ENCODE data around the gene CCT3.
"Not testable (repeated sequence)": the region's sequence is repeated elsewhere in the genome, so short reads cannot be mapped to it uniquely, and the experiment has no call there.

CCT3 gene

DNA sequence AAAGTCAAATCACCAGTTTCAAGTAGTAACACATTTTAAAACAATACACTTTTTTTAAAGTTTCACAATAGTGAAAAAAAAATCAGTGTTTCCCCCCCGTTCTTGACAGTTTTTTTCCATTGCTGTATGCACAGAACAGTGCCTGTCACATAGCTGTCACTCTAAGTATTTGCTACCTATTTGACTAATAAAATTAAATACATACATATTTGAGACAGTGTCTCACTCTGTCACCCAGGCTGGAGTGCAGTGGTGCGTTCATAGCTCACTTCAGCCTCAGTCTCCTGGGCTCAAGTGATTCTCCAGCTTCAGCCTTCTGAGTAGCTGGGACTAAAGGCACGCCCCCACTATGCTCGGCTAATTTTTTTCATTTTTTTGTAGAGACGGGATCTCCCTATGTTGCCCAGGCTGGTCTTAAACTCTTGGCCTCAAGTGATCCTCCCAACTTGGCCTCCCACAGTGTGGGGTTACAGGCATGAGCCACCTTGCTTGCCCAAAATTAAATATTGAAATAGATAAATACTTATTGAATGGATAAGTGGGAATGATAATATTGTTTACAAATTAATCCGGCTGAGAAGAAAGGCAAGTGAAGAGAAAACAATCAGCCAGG lies 18.3 kb upstream of the CCT3 start:
- no peaks in the 10 kb centered on the region for H3K9me2 ChIP-seq (replicated peaks; ENCODE audit: insufficient read depth, low read length)
- no peaks in the 10 kb centered on the region for H3F3A ChIP-seq (ENCODE audit: insufficient read depth)
- no peak for TF ChIP-seq EZH2phosphoT487 (conservative IDR thresholded peaks at IDR 0.05; ENCODE audit: low read length)
- TF ChIP-seq, protein P1, sequence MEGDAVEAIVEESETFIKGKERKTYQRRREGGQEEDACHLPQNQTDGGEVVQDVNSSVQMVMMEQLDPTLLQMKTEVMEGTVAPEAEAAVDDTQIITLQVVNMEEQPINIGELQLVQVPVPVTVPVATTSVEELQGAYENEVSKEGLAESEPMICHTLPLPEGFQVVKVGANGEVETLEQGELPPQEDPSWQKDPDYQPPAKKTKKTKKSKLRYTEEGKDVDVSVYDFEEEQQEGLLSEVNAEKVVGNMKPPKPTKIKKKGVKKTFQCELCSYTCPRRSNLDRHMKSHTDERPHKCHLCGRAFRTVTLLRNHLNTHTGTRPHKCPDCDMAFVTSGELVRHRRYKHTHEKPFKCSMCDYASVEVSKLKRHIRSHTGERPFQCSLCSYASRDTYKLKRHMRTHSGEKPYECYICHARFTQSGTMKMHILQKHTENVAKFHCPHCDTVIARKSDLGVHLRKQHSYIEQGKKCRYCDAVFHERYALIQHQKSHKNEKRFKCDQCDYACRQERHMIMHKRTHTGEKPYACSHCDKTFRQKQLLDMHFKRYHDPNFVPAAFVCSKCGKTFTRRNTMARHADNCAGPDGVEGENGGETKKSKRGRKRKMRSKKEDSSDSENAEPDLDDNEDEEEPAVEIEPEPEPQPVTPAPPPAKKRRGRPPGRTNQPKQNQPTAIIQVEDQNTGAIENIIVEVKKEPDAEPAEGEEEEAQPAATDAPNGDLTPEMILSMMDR (IDR thresholded peaks at IDR 0.05; ENCODE audit: insufficient read depth, low read length, poor library complexity, severe bottlenecking), result no peak
- H3K27ac ChIP-seq (ENCODE audit: low read depth, low read length), result no peak overlapping the region
- peak overlapping the region; percentile 2 for H2AFZ ChIP-seq (ENCODE audit: low read depth, low read length, severe bottlenecking)
- no peak overlapping the region for H3K4me3 ChIP-seq (ENCODE audit: insufficient read depth, low read length, poor library complexity, severe bottlenecking)
- no peaks in the 10 kb centered on the region for H3K36me3 ChIP-seq (ENCODE audit: low read length)
- H3K9me3 ChIP-seq (ENCODE audit: insufficient read depth, low read length), result no peaks in the 10 kb centered on the region
- H3K9ac ChIP-seq (ENCODE audit: low read length), result no peak overlapping the region
- H3K27me3 ChIP-seq (ENCODE audit: low read length), result no peaks in the 10 kb centered on the region
- H3K79me2 ChIP-seq (ENCODE audit: insufficient read depth, low read length), result no peaks in the 10 kb centered on the region
- no peaks in the 10 kb centered on the region for H4K20me1 ChIP-seq (ENCODE audit: low read depth, low read length)
- peak overlapping the region; percentile 25 for H3K4me2 ChIP-seq (ENCODE audit: low read depth, low read length, poor library complexity, severe bottlenecking)

DNA sequence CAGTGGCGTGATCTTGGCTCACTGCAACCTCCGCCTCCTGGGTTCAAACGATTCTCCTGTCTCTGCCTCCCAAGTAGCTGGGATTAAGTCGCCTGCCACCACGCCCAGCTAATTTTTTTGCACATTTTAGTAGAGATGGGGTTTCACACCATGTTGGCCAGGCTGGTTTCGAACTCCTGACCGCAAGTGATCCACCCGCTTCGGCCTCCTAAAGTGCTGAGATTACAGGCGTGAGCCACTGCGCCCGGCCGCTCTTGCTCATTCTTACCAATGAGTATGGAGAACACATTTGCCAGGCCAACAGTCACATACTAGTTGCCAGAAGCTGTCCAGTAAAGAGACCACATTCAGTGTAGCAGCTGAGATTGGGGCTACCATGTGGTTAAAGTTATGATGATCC lies 14.4 kb upstream of the CCT3 start:
- not testable (repeated sequence) for H4K20me1 ChIP-seq (ENCODE audit: low read depth, low read length); H3K4me2 ChIP-seq (ENCODE audit: low read depth, low read length, poor library complexity, severe bottlenecking); H3K4me3 ChIP-seq (ENCODE audit: insufficient read depth, low read length, poor library complexity, severe bottlenecking); H3K36me3 ChIP-seq (ENCODE audit: low read length); H3K9me2 ChIP-seq (replicated peaks; ENCODE audit: insufficient read depth, low read length); H3K9me3 ChIP-seq (ENCODE audit: insufficient read depth, low read length); H3K79me2 ChIP-seq (ENCODE audit: insufficient read depth, low read length); H3K27ac ChIP-seq (ENCODE audit: low read depth, low read length); H3K27me3 ChIP-seq (ENCODE audit: low read length); H2AFZ ChIP-seq (ENCODE audit: low read depth, low read length, severe bottlenecking); H3F3A ChIP-seq (ENCODE audit: insufficient read depth); H3K9ac ChIP-seq (ENCODE audit: low read length)

GRCh38 chr1:156347331-156347730 lies 9.2 kb upstream of the CCT3 start:
- H3K36me3 ChIP-seq (ENCODE audit: low read length), result no peaks in the 10 kb centered on the region
- H2AFZ ChIP-seq (ENCODE audit: low read depth, low read length, severe bottlenecking), result no peak overlapping the region
- H3K9me2 ChIP-seq (replicated peaks; ENCODE audit: insufficient read depth, low read length), result no peaks in the 10 kb centered on the region
- peaks cover 3% of the 10 kb centered on the region; the same call in 1 of the 2 replicates for H3F3A ChIP-seq (ENCODE audit: insufficient read depth)
- H3K27ac ChIP-seq (ENCODE audit: low read depth, low read length), result no peak overlapping the region
- TF ChIP-seq, protein P1 (IDR thresholded peaks at IDR 0.05; ENCODE audit: insufficient read depth, low read length, poor library complexity, severe bottlenecking), result no peak
- TF ChIP-seq EZH2phosphoT487 (conservative IDR thresholded peaks at IDR 0.05; ENCODE audit: low read length), result no peak
- H3K4me3 ChIP-seq (ENCODE audit: insufficient read depth, low read length, poor library complexity, severe bottlenecking), result no peak overlapping the region
- no peaks in the 10 kb centered on the region for H3K27me3 ChIP-seq (ENCODE audit: low read length)
- no peaks in the 10 kb centered on the region for H4K20me1 ChIP-seq (ENCODE audit: low read depth, low read length)
- no peaks in the 10 kb centered on the region for H3K9me3 ChIP-seq (ENCODE audit: insufficient read depth, low read length)
- no peak overlapping the region for H3K9ac ChIP-seq (ENCODE audit: low read length)
- H3K4me2 ChIP-seq (ENCODE audit: low read depth, low read length, poor library complexity, severe bottlenecking), result no peak overlapping the region
- no peaks in the 10 kb centered on the region for H3K79me2 ChIP-seq (ENCODE audit: insufficient read depth, low read length)

DNA sequence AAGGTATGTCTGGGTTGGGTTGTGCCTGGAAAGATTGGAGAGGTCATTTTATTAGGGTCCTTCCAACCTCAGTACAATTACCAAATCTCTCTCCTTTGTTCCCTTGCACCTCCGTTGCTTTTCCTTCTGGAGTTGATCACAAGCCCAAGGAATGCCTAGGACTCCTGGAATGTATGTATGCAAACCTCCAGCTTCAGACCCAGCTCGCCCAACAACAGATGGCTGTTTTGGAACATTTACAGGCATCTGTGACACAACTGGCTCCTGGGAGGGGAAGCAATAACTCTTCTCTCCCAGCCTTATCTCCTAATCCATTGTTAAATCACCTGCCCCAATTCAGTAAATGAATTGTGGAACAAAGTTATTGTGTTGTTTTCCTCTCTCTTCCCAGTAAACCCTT lies 8.5 kb upstream of the CCT3 start:
- no peak overlapping the region for H3K9ac ChIP-seq (ENCODE audit: low read length)
- H3K4me3 ChIP-seq (ENCODE audit: insufficient read depth, low read length, poor library complexity, severe bottlenecking), result no peak overlapping the region
- H2AFZ ChIP-seq (ENCODE audit: low read depth, low read length, severe bottlenecking), result no peak overlapping the region
- H3K9me2 ChIP-seq (replicated peaks; ENCODE audit: insufficient read depth, low read length), result no peaks in the 10 kb centered on the region
- H3F3A ChIP-seq (ENCODE audit: insufficient read depth), result peaks cover 5% of the 10 kb centered on the region; the same call in 1 of the 2 replicates
- H3K4me2 ChIP-seq (ENCODE audit: low read depth, low read length, poor library complexity, severe bottlenecking), result no peak overlapping the region
- H3K36me3 ChIP-seq (ENCODE audit: low read length), result no peaks in the 10 kb centered on the region
- H3K27ac ChIP-seq (ENCODE audit: low read depth, low read length), result no peak overlapping the region
- TF ChIP-seq, protein P1 (IDR thresholded peaks at IDR 0.05; ENCODE audit: insufficient read depth, low read length, poor library complexity, severe bottlenecking), result no peak
- TF ChIP-seq EZH2phosphoT487 (conservative IDR thresholded peaks at IDR 0.05; ENCODE audit: low read length), result no peak
- no peaks in the 10 kb centered on the region for H4K20me1 ChIP-seq (ENCODE audit: low read depth, low read length)
- no peaks in the 10 kb centered on the region for H3K79me2 ChIP-seq (ENCODE audit: insufficient read depth, low read length)
- H3K27me3 ChIP-seq (ENCODE audit: low read length), result no peaks in the 10 kb centered on the region
- no peaks in the 10 kb centered on the region for H3K9me3 ChIP-seq (ENCODE audit: insufficient read depth, low read length)

- not testable (repeated sequence) for H3K36me3 ChIP-seq (ENCODE audit: low read length); H3K79me2 ChIP-seq (ENCODE audit: insufficient read depth, low read length); H4K20me1 ChIP-seq (ENCODE audit: low read depth, low read length); H3K4me2 ChIP-seq (ENCODE audit: low read depth, low read length, poor library complexity, severe bottlenecking); H3K27ac ChIP-seq (ENCODE audit: low read depth, low read length); H2AFZ ChIP-seq (ENCODE audit: low read depth, low read length, severe bottlenecking); H3K9me3 ChIP-seq (ENCODE audit: insufficient read depth, low read length); H3K9me2 ChIP-seq (replicated peaks; ENCODE audit: insufficient read depth, low read length); H3F3A ChIP-seq (ENCODE audit: insufficient read depth); H3K9ac ChIP-seq (ENCODE audit: low read length); H3K4me3 ChIP-seq (ENCODE audit: insufficient read depth, low read length, poor library complexity, severe bottlenecking); H3K27me3 ChIP-seq (ENCODE audit: low read length)
Observed at GRCh38 chr1:156346035-156346434, 7.9 kb upstream of the CCT3 start.

Data from SU-DHL-6 (cell line).